Fibroblast of lung (primary cell): Measurements from ENCODE around the gene PMF1. TPM values are rescaled to one million over a fixed set of nuclear protein-coding genes. Genes with fewer than 3 reads are reported as not detected.

ENCODE experiments used
- DNase-seq, 2 donors: peaks; one replicate each; pipeline versions ENCODE4 v3.0.0 to v3.0.0-alpha.2; 2010; ENCODE audit warnings: low read depth in 2 of 2
- H2AFZ ChIP-seq: 2 replicates; pipeline ENCODE4 v1.5.1; 2012; ENCODE audit warnings: low read length, control low read depth, inconsistent platforms
- H3K27ac ChIP-seq: 2 replicates; pipeline ENCODE4 v1.5.1; 2011; ENCODE audit warnings: low read length, control low read depth; ENCODE audit not compliant: insufficient read depth
- H3K27me3 ChIP-seq: 2 replicates; pipeline ENCODE4 v1.5.1; 2011; ENCODE audit warnings: mild to moderate bottlenecking, low read length; ENCODE audit not compliant: control insufficient read depth, insufficient read depth
- H3K36me3 ChIP-seq: 2 replicates; pipeline ENCODE4 v1.5.1; 2011; ENCODE audit warnings: low read length; ENCODE audit not compliant: control insufficient read depth, insufficient read depth
- H3K4me1 ChIP-seq: 2 replicates; pipeline ENCODE4 v1.5.1; 2011; ENCODE audit warnings: low read length; ENCODE audit not compliant: control insufficient read depth, insufficient read depth; ENCODE audit errors: extremely low read depth
- H3K4me2 ChIP-seq: 2 replicates; pipeline ENCODE4 v1.5.1; 2011; ENCODE audit warnings: low read length, control low read depth; ENCODE audit not compliant: insufficient read depth; ENCODE audit errors: extremely low read depth
- H3K4me3 ChIP-seq, 4 experiments: fragments of 200-600 bp in 1 of 4; sonication (generic) in 1 of 4; replicated peaks in 1 of 4; 2 replicates each; pipeline ENCODE4 v1.5.1; 2011 to 2016; ENCODE audit warnings: low read length in 4 of 4, low read depth in 3 of 4, mild to moderate bottlenecking in 3 of 4, control low read depth in 2 of 4, inconsistent platforms in 1 of 4, mixed read lengths in 1 of 4; ENCODE audit not compliant: insufficient read depth in 1 of 4; ENCODE audit errors: control extremely low read depth in 1 of 4
- H3K79me2 ChIP-seq: 2 replicates; pipeline ENCODE4 v1.5.1; 2012; ENCODE audit warnings: mild to moderate bottlenecking, low read length, inconsistent platforms; ENCODE audit not compliant: control insufficient read depth, insufficient read depth
- H3K9ac ChIP-seq: 2 replicates; pipeline ENCODE4 v1.5.1; 2011; ENCODE audit warnings: mild to moderate bottlenecking, low read length, control low read depth; ENCODE audit not compliant: insufficient read depth
- H3K9me3 ChIP-seq: 2 replicates; pipeline ENCODE4 v1.5.1; 2012; ENCODE audit warnings: low read depth, low read length; ENCODE audit not compliant: control insufficient read depth, insufficient read depth
- H4K20me1 ChIP-seq: 2 replicates; pipeline ENCODE4 v1.5.1; 2011; ENCODE audit warnings: low read length; ENCODE audit not compliant: control insufficient read depth, insufficient read depth; ENCODE audit errors: extremely low read depth
- CTCF ChIP-seq, 2 donors: IDR thresholded peaks in 1 of 2; conservative IDR thresholded peaks in 1 of 2; 1 replicate in 1 of 2; 2 replicates in 1 of 2; pipeline ENCODE4 v1.5.1; 2011 to 2012; ENCODE audit warnings: low read length in 2 of 2, control low read depth in 1 of 2, inconsistent platforms in 1 of 2, low read depth in 1 of 2, mild to moderate bottlenecking in 1 of 2
- EZH2 ChIP-seq: IDR thresholded peaks from 2 replicates; pipeline ENCODE4 v1.5.1; 2012; ENCODE audit warnings: low read length, control low read depth, mild to moderate bottlenecking; ENCODE audit errors: missing control alignments
- polyA plus RNA-seq, 2 donors: library from polyadenylated mRNA; depleted of rRNA in 1 of 2; stranded (reverse) in 1 of 2; unstranded in 1 of 2; fragments of >200 nt; gene quantifications; 2 replicates each; pipeline ENCODE4 v1.2.1, GENCODE V29; 2011 to 2012; ENCODE audit warnings: missing spikeins in 1 of 2
- total RNA-seq: library from RNA; depleted of rRNA; stranded (reverse); fragments of >200 nt; gene quantifications from 2 replicates; pipeline ENCODE4 v1.2.1, GENCODE V29; 2014

Gene PMF1
- total and polyA plus RNA-seq, 2 donors (not counting 1 experiment from before 2014, with no cell fraction given): 24.1 to 46.8 TPM

GRCh38 chr1:156195853-156196252 lies 17.0 kb upstream of the PMF1 start:
- no peaks in the 10 kb centered on the region for H3K9me3 ChIP-seq
- peaks cover 50% of the 10 kb centered on the region for H3K79me2 ChIP-seq
- H3K27me3 ChIP-seq: no peaks in the 10 kb centered on the region
- no peak overlapping the region for H3K4me3 ChIP-seq
- H2AFZ ChIP-seq: no peak overlapping the region
- H3K9ac ChIP-seq: no peak overlapping the region
- TF ChIP-seq CTCF (conservative IDR thresholded peaks at IDR 0.05 in 1 of 2, IDR thresholded peaks at IDR 0.05 in 1 of 2; ENCODE audit: low read depth in 1 of 2, low read length in 2 of 2): no peak
- TF ChIP-seq EZH2: no peak
- no peak for DNase-seq
- no peak overlapping the region for H3K4me2 ChIP-seq
- peaks cover 5% of the 10 kb centered on the region for H3K4me1 ChIP-seq
- no peak overlapping the region for H3K27ac ChIP-seq
- H3K36me3 ChIP-seq: peaks cover 4% of the 10 kb centered on the region
- H4K20me1 ChIP-seq: no peaks in the 10 kb centered on the region

GRCh38 chr1:156196445-156196844 lies 16.4 kb upstream of the PMF1 start:
- Histone ChIP-seq H3K4me1 (peaks cover 5% of the 10 kb centered on the region), H2AFZ (no peak overlapping the region), H3K4me3 (no peak overlapping the region), H3K79me2 (peaks cover 50% of the 10 kb centered on the region), H3K4me2 (no peak overlapping the region), H3K9ac (no peak overlapping the region), H4K20me1 (no peaks in the 10 kb centered on the region), H3K27me3 (no peaks in the 10 kb centered on the region), H3K27ac (no peak overlapping the region), H3K36me3 (peaks cover 4% of the 10 kb centered on the region), H3K9me3 (no peaks in the 10 kb centered on the region)
- TF ChIP-seq CTCF (conservative IDR thresholded peaks at IDR 0.05 in 1 of 2, IDR thresholded peaks at IDR 0.05 in 1 of 2; ENCODE audit: low read depth in 1 of 2, low read length in 2 of 2) (no peak), EZH2 (no peak)
- no peak for DNase-seq

GRCh38 chr1:156198831-156199349 lies 13.9 kb upstream of the PMF1 start:
- Histone ChIP-seq H3K36me3 (peaks cover 6% of the 10 kb centered on the region), H3K27me3 (no peaks in the 10 kb centered on the region), H3K4me3 (no peak overlapping the region), H4K20me1 (no peaks in the 10 kb centered on the region), H2AFZ (no peak overlapping the region), H3K27ac (no peak overlapping the region), H3K4me1 (peaks cover 5% of the 10 kb centered on the region), H3K79me2 (peaks cover 54% of the 10 kb centered on the region), H3K9ac (no peak overlapping the region), H3K9me3 (no peaks in the 10 kb centered on the region), H3K4me2 (no peak overlapping the region)
- TF ChIP-seq CTCF (conservative IDR thresholded peaks at IDR 0.05 in 1 of 2, IDR thresholded peaks at IDR 0.05 in 1 of 2; ENCODE audit: low read depth in 1 of 2, low read length in 2 of 2) (no peak), EZH2 (no peak)
- no peak for DNase-seq
